SW 1271 (cell line): ENCODE measurements around the gene HLA-DOB.
"Not testable (repeated sequence)": the region's sequence is repeated elsewhere in the genome, so short reads cannot be mapped to it uniquely, and the experiment has no call there.

Source experiments
- DNase-seq, 2 experiments: peaks; one replicate each; lab custom pipeline; 2025; lab: John Stamatoyannopoulos, UW

The HLA-DOB gene

GRCh38 chr6:32807020-32807580, 9.7 kb downstream of the HLA-DOB start:
- DNase-seq, result no peak

DNA sequence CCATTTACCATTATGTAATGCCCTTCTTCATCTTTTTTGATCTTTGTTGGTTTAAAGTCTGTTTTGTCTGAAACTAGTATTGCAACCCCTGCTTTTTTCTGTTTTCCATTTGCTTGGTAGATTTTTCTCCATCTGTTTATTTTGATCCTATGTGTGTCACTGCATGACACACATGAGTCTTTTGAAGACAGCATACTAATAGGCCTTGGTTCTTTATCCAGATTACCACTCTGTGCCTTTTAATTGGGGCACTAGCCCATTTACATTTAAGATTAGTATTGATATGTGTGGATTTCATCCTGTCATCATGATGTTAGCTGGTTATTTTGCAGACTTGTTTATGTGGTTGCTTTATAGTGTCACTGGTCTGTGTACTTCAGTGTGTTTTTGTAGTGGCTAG, 11.4 kb downstream of the HLA-DOB start:
- not testable (repeated sequence) for DNase-seq

GRCh38 chr6:32803416-32803815, 13.4 kb downstream of the HLA-DOB start:
- no peak for DNase-seq

- DNase-seq, result no peak
Observed at GRCh38 chr6:32799740-32800139, 17.1 kb downstream of the HLA-DOB start.

DNA sequence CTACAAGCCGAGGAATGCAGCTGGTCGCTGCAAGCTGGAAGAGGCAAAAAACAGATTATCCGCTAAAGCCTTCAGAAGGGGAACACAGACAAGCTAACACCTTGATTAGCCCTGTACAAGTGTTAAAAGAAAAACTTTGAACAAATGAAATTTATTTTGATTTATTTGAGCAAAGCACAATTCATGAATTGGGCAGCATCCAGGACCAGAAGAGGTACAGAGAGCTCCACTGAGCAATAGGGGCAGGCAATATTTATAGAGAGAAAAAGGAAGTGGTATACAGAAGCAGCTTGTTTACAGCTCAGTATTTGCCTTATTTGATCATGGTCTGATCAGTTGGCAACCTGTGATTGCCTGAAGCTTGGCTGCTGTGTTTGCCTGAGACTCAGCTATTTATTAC, 17.6 kb downstream of the HLA-DOB start:
- DNase-seq, result no peak

- DNase-seq, result peak in 1 of 2 experiments; percentile 31
Observed at GRCh38 chr6:32796848-32797776, 19.7 kb downstream of the HLA-DOB start.

- DNase-seq, result no peak
Observed at GRCh38 chr6:32794510-32794909, 22.3 kb downstream of the HLA-DOB start.

GRCh38 chr6:32792901-32793435, 23.8 kb downstream of the HLA-DOB start:
- no peak for DNase-seq

- no peak for DNase-seq
Observed at GRCh38 chr6:32790306-32790705, 26.5 kb downstream of the HLA-DOB start.

DNA sequence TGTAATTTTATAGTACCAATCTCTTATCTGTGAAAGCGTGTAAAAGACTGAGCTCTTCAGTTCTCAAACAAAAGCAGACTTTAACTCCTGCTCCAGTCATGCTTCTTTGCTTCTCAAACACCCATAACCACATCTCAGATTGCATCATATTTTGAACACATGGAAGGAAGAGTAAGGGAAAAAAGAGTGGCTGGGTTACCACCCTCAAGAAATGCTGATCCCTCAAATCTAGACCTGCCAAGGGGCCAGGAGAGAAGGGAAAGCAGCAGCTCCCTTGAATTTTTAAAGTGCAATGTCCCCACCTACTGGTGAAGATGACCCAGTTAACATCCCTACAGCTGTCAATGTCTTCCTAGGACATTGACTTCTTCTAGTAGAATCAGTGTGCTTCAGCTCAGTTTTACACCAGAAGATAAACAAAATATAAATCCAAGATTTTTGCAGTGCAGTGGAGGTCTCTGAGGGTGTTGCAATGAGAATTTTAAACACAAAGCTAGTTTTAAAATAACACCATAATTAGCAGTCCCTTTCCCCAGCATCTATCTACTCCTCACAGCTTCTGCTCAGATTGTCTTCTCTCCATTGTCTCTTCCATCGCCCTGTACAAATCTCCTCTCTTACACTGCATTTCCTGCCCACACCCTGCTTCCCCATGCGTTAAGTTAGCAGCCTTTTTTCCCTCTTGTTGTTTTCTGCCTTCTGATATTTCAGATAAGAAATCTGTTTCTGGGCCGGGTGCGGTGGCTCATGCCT, 30.8 kb downstream of the HLA-DOB start:
- peak in 1 of 2 experiments; percentile 67 for DNase-seq

DNA sequence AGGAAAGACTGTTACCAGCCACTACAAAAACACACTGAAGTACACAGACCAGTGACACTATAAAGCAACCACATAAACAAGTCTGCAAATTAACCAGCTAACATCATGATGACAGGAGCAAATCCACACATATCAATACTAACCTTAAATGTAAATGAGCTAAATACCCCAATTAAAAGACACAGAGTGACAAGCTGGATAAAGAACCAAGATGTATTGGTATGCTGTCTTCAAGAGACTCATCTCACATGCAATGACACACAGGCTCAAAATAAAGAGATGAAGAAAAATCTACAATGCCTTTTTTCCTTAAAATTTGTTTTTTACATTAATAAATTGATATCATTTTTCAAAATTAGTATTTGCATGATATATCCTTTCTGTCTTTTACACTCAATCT, 33.9 kb downstream of the HLA-DOB start:
- not testable (repeated sequence) for DNase-seq

GRCh38 chr6:32779036-32779435, 37.8 kb downstream of the HLA-DOB start:
- no peak for DNase-seq

GRCh38 chr6:32775071-32775470, 41.7 kb downstream of the HLA-DOB start:
- DNase-seq, result no peak

GRCh38 chr6:32774426-32774825, 42.4 kb downstream of the HLA-DOB start:
- no peak for DNase-seq

- DNase-seq, result no peak
Observed at GRCh38 chr6:32772656-32773055, 44.1 kb downstream of the HLA-DOB start.

- no peak for DNase-seq
Observed at GRCh38 chr6:32764048-32764447, 52.8 kb downstream of the HLA-DOB start.

DNA sequence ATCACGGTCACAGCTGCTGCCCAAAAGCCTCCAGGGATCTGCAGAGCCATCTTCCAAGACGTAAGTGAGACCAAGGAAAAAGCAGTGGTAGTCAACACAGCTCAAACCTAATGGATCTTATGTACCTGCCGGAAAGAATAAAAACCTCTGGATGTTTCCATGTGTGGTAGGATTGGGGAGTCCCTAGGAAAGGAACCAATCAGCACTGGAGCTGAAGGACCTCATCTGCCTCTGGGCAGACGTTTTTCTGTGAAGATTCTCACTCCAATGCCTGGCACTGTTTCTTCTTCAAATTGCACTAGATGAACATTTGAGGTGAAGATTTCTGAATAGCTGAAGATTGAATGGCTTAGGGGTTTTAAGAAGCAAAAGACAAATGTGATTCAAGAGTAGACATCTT, 53.4 kb downstream of the HLA-DOB start, which contains the start of gene HLA-DQB2:
Gene HLA-DQB2 (minus strand): TSS at position 112 of the 400 bp plus-strand sequence. CDS start 62 bp downstream, at position 50.
- peak in 1 of 2 experiments; percentile 6 for DNase-seq
